KOPT-K1 (cell line): ENCODE results near the gene TERT.
"Not testable (repeated sequence)": the region's sequence is repeated elsewhere in the genome, so short reads cannot be mapped to it uniquely, and the experiment has no call there.

ENCODE experiments used
- H3K27ac ChIP-seq: fragments of 200-600 bp; sonication (generic); 2 replicates; pipeline ENCODE4 v1.5.1; 2016; ENCODE audit warnings: antibody characterized with exemption, mild to moderate bottlenecking, low read depth, low read length; ENCODE audit not compliant: poor library complexity, severe bottlenecking
- H3K36me3 ChIP-seq: fragments of 200-600 bp; sonication (generic); 2 replicates; pipeline ENCODE4 v1.5.1; 2017; ENCODE audit warnings: antibody characterized with exemption, mild to moderate bottlenecking, low read length, moderate library complexity; ENCODE audit not compliant: insufficient read depth
- H3K9me3 ChIP-seq: fragments of 200-600 bp; sonication (generic); 2 replicates; pipeline ENCODE4 v1.5.1; 2017; ENCODE audit warnings: antibody characterized with exemption, low read length, mild to moderate bottlenecking; ENCODE audit not compliant: insufficient read depth, poor library complexity, severe bottlenecking

The TERT gene

DNA sequence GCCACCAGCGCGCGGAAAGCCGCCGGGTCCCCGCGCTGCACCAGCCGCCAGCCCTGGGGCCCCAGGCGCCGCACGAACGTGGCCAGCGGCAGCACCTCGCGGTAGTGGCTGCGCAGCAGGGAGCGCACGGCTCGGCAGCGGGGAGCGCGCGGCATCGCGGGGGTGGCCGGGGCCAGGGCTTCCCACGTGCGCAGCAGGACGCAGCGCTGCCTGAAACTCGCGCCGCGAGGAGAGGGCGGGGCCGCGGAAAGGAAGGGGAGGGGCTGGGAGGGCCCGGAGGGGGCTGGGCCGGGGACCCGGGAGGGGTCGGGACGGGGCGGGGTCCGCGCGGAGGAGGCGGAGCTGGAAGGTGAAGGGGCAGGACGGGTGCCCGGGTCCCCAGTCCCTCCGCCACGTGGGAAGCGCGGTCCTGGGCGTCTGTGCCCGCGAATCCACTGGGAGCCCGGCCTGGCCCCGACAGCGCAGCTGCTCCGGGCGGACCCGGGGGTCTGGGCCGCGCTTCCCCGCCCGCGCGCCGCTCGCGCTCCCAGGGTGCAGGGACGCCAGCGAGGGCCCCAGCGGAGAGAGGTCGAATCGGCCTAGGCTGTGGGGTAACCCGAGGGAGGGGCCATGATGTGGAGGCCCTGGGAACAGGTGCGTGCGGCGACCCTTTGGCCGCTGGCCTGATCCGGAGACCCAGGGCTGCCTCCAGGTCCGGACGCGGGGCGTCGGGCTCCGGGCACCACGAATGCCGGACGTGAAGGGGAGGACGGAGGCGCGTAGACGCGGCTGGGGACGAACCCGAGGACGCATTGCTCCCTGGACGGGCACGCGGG lies at the start of gene TERT:
Gene TERT (minus strand): TSS at position 234 of the 815 bp plus-strand sequence. CDS start 79 bp downstream, at position 155.
- Histone ChIP-seq H3K9me3 (no peaks in the 10 kb centered on the region), H3K36me3 (no peaks in the 10 kb centered on the region), H3K27ac (peak within 1 kb of the TSS; percentile 9)

DNA sequence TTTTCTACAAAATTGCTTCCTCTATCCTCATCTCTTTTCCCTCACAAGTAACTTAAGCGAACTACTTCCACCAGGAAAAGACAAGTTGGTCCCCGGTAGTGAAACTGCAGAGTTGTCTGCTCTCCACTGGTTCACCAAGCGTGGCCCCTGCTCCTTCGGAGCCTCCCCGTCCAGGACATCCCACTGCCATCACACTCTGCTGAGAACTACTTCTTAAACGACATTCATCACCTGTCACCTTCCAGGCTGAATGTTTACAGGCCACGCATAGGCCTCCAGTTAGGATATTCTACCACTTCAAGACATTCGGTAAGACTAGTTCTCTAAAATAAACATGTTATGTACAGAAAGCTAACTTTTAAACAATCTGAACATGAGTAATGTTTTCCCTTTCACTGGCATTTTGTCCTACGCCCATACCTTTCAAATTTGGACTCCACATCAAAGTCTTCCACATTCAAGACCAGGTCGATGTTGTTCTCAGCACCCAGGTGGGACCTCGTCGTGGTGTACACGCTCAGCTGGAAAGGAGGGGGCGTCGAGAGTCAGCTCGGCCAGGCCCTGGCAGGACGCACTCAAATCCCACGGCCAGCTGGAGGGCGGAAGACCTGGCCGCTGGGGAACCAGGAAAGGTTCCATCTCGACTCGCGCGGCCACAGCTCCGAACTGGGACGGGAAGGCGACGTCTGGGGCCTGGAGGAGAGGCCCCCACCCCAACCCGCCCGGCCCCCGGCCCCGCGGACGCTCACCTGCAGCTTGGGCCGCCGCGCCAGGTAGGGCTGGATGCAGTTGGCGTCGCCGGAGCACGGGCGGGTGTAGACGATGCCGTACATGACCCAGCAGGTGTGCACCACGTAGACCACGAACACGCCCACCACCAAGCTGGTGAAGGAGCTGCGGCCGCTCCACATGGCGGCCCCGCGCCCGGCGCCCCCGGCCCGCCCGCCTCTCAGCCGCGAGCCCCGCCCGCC lies 49.3 kb upstream of the TERT start:
- no peaks in the 10 kb centered on the region for H3K9me3 ChIP-seq
- H3K36me3 ChIP-seq = peaks cover 43% of the 10 kb centered on the region
- peak overlapping the region; percentile 84 for H3K27ac ChIP-seq

DNA sequence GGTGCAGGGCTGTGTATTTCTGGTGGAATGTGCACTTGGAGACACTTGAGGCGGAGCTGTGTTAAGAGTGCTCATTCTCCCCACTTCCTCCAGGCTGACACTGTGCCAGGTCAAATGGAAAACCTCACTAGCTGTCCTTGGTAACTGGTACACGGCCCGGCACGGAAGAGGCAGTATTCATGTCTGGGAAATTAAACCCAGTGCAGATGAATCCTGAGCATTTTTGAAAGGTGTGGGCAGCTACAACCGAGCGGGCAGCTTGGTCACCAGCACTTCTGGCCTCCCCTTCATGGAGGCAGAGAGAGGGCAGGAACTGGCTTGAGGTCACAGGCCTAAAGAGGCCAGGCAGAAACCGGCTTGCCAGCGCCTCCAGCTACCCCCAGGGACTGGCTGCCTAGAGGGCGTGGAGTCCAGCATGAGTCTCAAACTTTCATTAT lies 48.5 kb upstream of the TERT start:
- Histone ChIP-seq H3K36me3 (peaks cover 52% of the 10 kb centered on the region), H3K9me3 (no peaks in the 10 kb centered on the region), H3K27ac (no peak overlapping the region)

DNA sequence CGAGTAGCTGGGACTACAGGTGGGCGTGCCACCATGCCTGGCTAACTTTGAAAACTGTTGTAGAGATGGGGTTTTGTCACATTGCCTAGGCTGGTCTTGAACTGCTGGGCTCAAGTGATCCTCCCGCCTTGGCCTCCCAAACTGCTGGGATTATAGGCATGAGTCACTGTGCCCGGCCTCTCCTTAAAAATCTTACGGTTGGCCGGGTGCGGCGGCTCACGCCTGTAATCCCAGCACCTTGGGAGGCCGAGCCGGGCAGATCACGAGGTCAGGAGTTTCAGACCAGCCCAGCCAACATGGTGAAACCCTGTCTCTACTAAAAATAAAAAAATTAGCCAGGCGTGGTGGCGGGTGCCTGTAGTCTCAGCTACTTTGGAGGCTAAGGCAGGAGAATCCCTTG lies 47.8 kb upstream of the TERT start:
- not testable (repeated sequence) for H3K27ac ChIP-seq, H3K9me3 ChIP-seq
- H3K36me3 ChIP-seq = peaks cover 58% of the 10 kb centered on the region

DNA sequence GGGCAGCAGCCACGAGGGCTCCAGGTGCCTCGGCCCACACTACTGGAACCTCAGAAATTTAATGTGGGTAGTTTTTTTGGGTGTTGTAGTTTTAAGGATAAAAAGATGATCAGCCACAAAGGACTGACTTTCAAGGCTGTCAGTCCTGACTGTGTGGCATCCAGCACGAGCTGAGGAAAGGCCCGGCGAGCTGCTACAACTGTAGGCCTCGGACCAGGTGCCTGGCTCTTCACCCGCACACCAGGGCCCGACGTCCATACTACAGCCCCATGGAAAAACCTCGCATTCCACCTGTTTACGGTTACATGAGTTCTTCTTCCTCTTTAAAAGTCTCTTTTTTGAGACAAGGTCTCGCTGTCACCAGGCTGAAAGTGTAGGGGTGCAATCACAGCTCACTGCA lies 47.4 kb upstream of the TERT start:
- Histone ChIP-seq H3K27ac (no peak overlapping the region), H3K36me3 (peaks cover 63% of the 10 kb centered on the region)

DNA sequence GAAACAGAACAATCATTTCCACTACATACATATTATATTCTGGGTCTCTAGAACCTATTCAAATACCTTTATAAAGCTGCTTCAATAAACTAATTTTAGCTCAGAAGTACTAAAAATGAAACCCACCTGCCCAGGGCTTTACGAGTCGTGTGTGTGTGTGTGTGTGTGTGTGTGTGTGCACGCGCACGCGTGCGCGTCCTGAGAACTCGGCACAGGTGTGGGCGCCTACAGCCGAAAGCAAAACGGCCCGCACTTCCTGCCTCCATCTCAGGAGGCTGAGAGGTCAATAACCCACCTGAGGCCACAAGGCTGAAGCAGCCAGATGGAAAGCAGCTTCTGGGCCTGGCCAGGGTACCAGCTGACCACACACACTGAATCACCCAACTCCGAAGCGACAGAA lies 47.0 kb upstream of the TERT start:
- H3K9me3 ChIP-seq = no peaks in the 10 kb centered on the region
- no peak overlapping the region for H3K27ac ChIP-seq
- H3K36me3 ChIP-seq = peaks cover 67% of the 10 kb centered on the region

More for the DNA sequence above, 47.4 kb upstream of the TERT start:
- no peaks in the 10 kb centered on the region for H3K9me3 ChIP-seq

DNA sequence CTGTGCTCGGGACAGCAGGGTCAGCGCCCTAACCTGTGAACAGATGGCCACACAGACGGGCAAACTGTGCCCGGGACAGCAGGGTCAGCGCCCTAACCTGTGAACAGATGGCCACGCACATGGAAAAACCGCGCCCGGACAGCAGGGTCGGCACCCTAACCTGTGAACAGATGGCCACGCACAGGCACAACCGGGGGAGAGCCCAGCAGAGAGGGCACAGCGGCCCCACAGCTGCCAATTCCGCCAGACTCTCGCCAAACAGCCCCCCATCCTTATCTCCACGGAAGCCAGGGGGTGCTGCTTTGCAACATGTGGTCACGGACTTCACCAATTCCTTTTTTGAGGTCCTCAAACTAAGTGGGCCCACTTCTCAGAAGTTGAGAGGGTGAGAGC lies 44.9 kb upstream of the TERT start:
- not testable (repeated sequence) for H3K9me3 ChIP-seq, H3K27ac ChIP-seq
- H3K36me3 ChIP-seq = peaks cover 87% of the 10 kb centered on the region

DNA sequence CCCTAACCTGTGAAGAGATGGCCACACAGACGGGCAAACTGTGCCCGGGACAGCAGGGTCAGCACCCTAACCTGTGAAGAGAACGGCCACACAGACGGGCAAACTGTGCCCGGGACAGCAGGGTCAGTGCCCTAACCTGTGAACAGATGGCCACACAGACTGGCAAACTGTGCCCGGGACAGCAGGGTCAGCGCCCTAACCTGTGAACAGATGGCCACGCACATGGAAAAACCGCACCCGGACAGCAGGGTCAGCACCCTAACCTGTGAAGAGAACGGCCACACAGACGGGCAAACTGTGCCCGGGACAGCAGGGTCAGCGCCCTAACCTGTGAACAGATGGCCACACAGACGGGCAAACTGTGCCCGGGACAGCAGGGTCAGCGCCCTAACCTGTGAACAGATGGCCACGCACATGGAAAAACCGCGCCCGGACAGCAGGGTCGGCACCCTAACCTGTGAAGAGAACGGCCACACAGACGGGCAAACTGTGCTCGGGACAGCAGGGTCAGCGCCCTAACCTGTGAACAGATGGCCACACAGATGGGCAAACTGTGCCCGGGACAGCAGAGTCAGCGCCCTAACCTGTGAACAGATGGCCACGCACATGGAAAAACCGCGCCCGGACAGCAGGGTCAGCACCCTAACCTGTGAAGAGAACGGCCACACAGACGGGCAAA lies 44.4 kb upstream of the TERT start:
- H3K27ac ChIP-seq, H3K9me3 ChIP-seq: not testable (repeated sequence)
- H3K36me3 ChIP-seq = peaks cover 92% of the 10 kb centered on the region

DNA sequence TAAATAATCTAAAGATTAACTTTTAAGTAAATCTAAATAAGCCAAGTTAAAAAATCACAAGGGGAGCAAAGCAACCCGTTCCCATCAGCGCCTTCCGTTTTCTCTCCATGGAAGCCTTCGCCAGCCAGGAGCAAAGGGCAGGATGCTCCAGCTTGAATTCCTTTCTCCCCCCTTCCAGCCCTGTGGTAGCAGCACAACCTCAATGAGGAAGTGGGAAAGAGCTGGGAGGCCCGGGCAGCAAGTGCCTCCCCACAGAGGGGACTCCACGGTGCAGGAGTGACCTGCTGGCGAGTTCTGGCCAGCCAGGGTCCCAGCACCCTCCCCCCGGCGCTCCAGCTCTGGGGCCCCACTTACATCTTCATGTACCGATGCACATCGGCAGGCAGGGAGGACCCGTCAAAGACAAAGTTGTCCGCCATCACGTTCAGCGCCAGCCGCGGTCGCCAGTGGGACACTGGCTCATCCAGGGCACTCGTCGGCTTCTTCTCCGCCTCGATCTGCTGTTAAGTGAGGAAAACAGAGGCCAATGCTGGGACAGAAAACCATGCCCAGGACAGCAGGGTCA lies 43.7 kb upstream of the TERT start:
- no peak overlapping the region for H3K27ac ChIP-seq
- peaks cover 97% of the 10 kb centered on the region for H3K36me3 ChIP-seq

DNA sequence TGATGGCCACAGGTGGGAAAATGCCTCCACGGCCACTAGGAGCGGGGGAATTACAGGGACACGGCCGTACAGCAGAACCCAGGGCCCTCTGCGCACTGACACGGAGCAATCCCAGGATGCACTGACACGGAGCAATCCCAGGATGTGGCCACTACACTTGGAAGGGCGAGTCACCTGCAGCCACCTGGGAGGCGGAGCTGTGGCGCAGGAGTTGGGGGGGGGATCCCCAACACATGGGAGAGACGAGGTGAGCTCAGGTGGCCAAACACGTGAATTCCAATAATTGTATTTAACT lies 43.3 kb upstream of the TERT start:
- H3K9me3 ChIP-seq = no peaks in the 10 kb centered on the region
- peaks cover 97% of the 10 kb centered on the region for H3K36me3 ChIP-seq
- H3K27ac ChIP-seq = no peak overlapping the region

More for the DNA sequence above, 43.7 kb upstream of the TERT start:
- H3K9me3 ChIP-seq = no peaks in the 10 kb centered on the region

DNA sequence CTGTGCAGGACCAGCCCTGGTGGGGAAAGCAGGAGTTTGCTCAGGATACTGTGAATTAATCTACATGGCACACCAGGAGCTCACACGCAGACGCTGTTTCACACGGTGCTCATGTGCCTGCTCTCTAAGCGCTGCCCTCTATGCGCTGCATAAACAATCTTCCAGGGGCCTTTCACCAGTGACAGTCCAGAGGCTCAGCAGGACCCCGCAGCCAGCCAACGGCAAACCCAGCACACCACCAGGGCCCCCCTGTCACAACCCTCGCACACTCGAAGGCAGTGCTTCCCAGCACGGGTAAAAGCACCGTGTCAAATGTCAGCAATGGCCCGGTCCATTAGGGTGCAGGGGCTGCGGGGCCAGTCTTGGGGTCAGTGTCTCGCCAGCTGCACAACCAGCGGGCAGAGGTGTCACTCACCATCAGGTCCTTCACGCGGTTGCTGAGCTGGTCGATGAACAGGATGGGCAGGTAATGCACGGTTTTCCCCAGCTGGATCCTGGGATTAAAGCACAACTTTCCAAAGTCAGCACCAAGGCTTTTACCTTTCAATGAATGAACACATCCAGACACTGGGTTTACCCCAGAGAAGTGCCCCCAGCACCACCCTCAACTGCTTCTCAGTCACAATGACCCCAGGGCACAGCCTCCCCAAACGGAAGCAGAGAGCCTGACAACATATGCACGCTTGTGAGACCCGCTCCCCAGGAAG lies 42.8 kb upstream of the TERT start:
- Histone ChIP-seq H3K27ac (peak overlapping the region; percentile 32), H3K36me3 (peaks cover 97% of the 10 kb centered on the region), H3K9me3 (no peaks in the 10 kb centered on the region)

DNA sequence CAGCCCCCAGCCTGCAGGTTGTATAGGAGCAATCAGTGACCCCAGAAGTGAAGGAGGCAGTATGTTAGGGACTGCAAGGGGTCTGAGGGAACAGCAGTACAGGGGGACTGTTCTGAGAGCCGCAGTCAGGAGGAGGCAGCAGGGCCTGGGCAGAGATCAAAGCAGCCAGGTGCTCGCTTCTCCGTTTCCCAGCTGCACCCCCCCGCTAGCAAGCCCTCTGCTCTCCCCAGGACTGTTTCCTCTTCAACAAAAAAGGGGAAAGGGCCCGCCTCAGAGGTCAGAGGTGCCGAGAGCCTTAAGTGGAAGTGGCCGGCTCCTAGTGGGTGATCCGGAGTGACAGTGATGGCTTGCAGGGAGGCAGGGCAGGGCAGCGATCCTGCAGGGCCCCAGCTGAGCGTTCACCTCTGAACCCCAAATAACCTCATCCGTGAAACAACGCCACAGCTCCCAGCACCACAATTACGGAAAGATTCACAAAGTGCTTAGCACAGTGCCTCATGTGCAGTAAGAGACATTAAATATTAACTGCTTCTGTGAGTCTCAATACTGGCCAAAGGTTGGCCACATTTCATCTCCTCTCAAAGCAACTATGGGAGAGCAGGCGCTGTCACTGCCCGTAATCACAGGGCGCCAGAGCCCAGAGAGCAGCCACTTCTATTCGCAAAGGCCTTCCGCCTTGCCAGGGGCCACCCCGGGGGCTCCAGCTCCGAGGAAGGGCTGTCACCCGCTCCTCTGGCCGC lies 42.1 kb upstream of the TERT start:
- Histone ChIP-seq H3K27ac (peak overlapping the region; percentile 32), H3K9me3 (no peaks in the 10 kb centered on the region), H3K36me3 (peaks cover 97% of the 10 kb centered on the region)

DNA sequence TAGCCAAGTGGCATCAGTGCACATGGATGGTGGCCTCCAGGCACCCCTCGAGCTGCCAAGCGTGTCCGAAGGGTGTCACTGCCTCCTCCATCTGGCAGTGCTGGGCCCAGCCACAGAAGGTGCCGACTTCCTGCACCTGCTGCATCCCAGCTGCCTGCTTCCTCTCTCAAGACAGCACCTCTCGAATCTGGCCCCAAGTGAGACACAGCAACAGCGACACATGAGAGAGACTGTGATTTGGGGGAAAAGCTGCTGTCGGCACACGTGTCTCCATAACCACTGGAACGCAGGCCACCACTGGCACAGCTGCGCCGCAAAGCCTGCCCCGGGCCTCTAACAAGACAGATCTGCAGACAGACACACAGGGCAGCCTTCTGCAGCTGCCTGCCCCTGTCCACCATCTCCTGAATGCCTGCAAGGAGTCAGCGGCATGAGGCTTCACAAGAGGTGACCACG lies 41.3 kb upstream of the TERT start:
- Histone ChIP-seq H3K36me3 (peaks cover 97% of the 10 kb centered on the region), H3K27ac (peak overlapping the region; percentile 32), H3K9me3 (no peaks in the 10 kb centered on the region)
